Measurements from ENCODE around the gene EFHC1.

- TF ChIP-seq CTCF (IDR thresholded peaks at IDR 0.05) (no peak), POLR2AphosphoS5 (IDR thresholded peaks at IDR 0.05; ENCODE audit: low read depth, low read length) (no peak), SIN3A (IDR thresholded peaks at IDR 0.05; ENCODE audit: borderline replicate concordance, insufficient read depth, low read depth, low read length) (no peak)
These were observed 120.3 kb downstream of the EFHC1 start for GRCh38 chr6:52540286-52540902.

Measured in Panc1 (cell line).